ENCODE measurements around the gene ALPK1. TPM values are rescaled to one million over a fixed set of nuclear protein-coding genes. Genes with fewer than 3 reads are reported as not detected.
"Not testable (repeated sequence)": the region's sequence is repeated elsewhere in the genome, so short reads cannot be mapped to it uniquely, and the experiment has no call there.

The ALPK1 gene
- total RNA-seq, 4 donors from 2014 or later, result 12.1 to 23.7 (median 16.3) TPM

GRCh38 chr4:112279025-112279881, 17.9 kb upstream of the ALPK1 start:
- WGBS, 2 donors (ENCODE audit: low coverage in 1 of 2), result 38 to 60% methylated on average over 9 of the region's 10 CpGs
- Histone ChIP-seq H3K27ac (peak overlapping the region in 2 of 4 donors; percentile 13 to 38), H3K36me3 (peaks cover 0 to 3% of the 10 kb centered on the region in 2 donors), H3K4me3 (peak overlapping the region in 1 of 2 donors; percentile 7), H3K9me3 (no peaks in the 10 kb centered on the region), H3K27me3 (no peaks in the 10 kb centered on the region), H3K4me1 (peaks cover 0 to 27% (median 0%) of the 10 kb centered on the region in 3 donors)
- peak; percentile 74 for ATAC-seq
- TF ChIP-seq POLR2AphosphoS5 (IDR thresholded peaks at IDR 0.05) (no peak), CTCF (IDR thresholded peaks at IDR 0.05) (no peak), POLR2A (IDR thresholded peaks at IDR 0.05) (no peak), EP300 (IDR thresholded peaks at IDR 0.05) (no peak)

DNA sequence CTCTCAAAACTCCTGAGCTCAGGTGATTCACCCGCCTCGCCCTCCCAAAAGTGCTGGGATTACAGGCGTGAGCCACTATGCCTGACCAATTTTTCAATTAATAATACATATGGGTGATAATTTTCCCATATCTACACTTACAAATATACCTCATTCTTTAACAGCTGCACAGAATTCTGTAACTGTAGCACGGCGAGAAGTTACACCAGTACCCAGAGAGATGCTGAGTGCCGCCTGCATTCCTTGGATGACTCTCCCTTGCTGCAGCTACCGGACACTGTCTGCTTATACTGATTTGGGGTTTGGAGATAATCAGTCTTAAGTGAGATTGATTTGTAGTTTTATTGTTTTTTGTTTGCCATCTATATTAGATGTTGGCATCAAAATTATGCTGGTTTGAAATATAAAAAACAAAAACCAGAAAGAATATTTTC, 17.3 kb upstream of the ALPK1 start:
- peaks cover 0 to 33% (median 0%) of the 10 kb centered on the region in 3 donors for H3K4me1 ChIP-seq
- H3K9me3 ChIP-seq, result no peaks in the 10 kb centered on the region
- H3K36me3 ChIP-seq, result peaks cover 0 to 3% of the 10 kb centered on the region in 2 donors
- H3K4me3 ChIP-seq, result peak overlapping the region in 1 of 2 donors; percentile 7
- ATAC-seq, result no peak
- TF ChIP-seq CTCF (IDR thresholded peaks at IDR 0.05) (no peak), POLR2AphosphoS5 (IDR thresholded peaks at IDR 0.05) (no peak), EP300 (IDR thresholded peaks at IDR 0.05) (no peak), POLR2A (IDR thresholded peaks at IDR 0.05) (no peak)
- WGBS, 2 donors (ENCODE audit: low coverage in 1 of 2), result 81 to 100% methylated on average over 1 to 7 of the region's 7 CpGs
- H3K27me3 ChIP-seq, result no peaks in the 10 kb centered on the region
- peak overlapping the region in 2 of 4 donors; percentile 13 to 38 for H3K27ac ChIP-seq

DNA sequence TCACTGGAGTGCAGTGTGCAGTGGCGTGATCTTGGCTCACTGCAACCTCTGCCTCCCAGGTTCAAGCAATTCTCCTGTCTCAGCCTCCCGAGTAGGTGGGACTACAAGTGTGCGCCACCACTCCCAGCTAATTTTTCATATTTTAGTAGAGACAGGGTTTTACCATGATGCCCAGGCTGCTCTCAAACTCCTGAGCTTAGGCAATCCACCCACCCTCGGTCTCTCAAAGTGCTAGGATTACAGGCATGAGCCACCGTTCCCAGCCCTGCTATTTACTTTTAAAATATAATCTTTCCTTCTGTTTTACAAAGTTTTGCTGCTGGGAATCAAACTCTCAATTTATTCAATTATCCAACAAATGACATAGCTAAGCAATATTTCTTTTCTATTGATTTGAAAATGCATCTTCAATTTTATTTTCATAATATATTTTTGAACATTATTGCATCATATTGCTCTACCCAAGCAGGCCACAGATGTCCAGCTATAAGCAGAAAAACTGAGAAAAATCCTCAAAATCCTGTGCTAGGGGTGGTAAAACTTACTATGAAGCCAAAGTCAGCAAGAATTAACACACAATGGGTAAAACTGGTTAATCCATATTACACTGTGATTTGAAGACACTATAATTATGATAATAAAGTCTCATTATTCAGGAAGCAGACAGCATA, 16.6 kb upstream of the ALPK1 start:
- 72 to 86% methylated on average over 4 to 5 of the region's 5 CpGs for WGBS, 2 donors (ENCODE audit: low coverage in 1 of 2)
- Histone ChIP-seq H3K9me3 (no peaks in the 10 kb centered on the region), H3K36me3 (peaks cover 0 to 3% of the 10 kb centered on the region in 2 donors), H3K4me1 (peaks cover 0 to 33% (median 0%) of the 10 kb centered on the region in 3 donors), H3K27me3 (no peaks in the 10 kb centered on the region), H3K27ac (no peak overlapping the region), H3K4me3 (no peak overlapping the region)
- TF ChIP-seq CTCF (IDR thresholded peaks at IDR 0.05) (no peak), POLR2A (IDR thresholded peaks at IDR 0.05) (no peak), POLR2AphosphoS5 (IDR thresholded peaks at IDR 0.05) (no peak), EP300 (IDR thresholded peaks at IDR 0.05) (no peak)
- ATAC-seq, result no peak

- H3K4me1 ChIP-seq, result peaks cover 0 to 41% (median 0%) of the 10 kb centered on the region in 3 donors
- not testable (repeated sequence) for H3K36me3 ChIP-seq, H3K27ac ChIP-seq, H3K4me3 ChIP-seq, H3K9me3 ChIP-seq, ATAC-seq, H3K27me3 ChIP-seq
- WGBS, 2 donors (ENCODE audit: low coverage in 1 of 2), result 95 to 100% methylated on average over 2 of the region's 2 CpGs
Measured at GRCh38 chr4:112281895-112282398, 15.2 kb upstream of the ALPK1 start.

DNA sequence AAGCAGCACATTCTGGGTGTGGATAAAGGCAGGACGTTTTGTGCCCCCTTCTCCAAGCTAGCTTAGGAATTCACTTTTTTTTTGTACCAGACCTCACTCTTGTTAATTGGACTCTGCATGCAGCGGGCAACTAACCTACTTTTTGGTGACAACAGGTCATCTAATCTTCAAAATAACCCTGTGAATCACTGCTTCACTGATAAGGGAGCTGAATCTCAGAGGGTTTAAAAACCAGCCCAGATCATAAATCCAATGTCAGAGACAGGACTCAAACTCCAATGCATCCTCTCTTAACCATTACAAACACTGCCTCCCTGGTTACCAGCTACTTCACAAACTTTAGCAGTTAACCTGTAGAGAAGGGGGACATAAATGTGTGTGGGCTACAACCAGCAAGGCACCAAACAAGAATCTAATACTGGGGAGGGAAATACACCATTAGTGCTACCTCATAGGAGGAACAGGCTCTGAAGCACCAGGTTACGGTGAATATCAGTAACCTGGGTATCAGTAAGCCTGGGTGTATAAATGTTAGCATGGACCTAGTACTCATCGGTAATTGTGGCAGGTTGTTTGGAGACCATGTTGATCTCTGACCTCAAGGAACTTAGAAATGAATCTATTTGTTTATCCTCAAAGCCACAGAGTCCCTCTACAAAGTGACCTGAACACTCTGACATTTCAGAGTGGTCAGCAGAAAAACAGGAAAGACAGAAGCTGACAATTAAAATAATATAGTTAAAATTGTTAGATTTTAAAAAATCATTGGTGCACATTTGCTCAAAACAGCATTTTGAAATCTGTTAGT, 14.1 kb upstream of the ALPK1 start:
- Histone ChIP-seq H3K4me3 (no peak overlapping the region), H3K36me3 (no peaks in the 10 kb centered on the region), H3K4me1 (peaks cover 0 to 41% (median 0%) of the 10 kb centered on the region in 3 donors), H3K27ac (no peak overlapping the region), H3K27me3 (no peaks in the 10 kb centered on the region), H3K9me3 (no peaks in the 10 kb centered on the region)
- no peak for ATAC-seq
- TF ChIP-seq POLR2A (IDR thresholded peaks at IDR 0.05) (no peak), CTCF (IDR thresholded peaks at IDR 0.05) (no peak), POLR2AphosphoS5 (IDR thresholded peaks at IDR 0.05) (no peak), EP300 (IDR thresholded peaks at IDR 0.05) (no peak)
- WGBS, 2 donors (ENCODE audit: low coverage in 1 of 2), result 60 to 63% methylated on average over 2 to 4 of the region's 4 CpGs
